GM12873 (cell line): ENCODE measurements around the gene MSANTD2.

Experiments
- TF ChIP-seq, protein P1 (sequence below): IDR thresholded peaks from 2 replicates; pipeline ENCODE4 v1.5.1; 2012; ENCODE audit warnings: low read depth, mild to moderate bottlenecking, moderate library complexity, low read length, control low read depth; ENCODE audit not compliant: insufficient read depth; ENCODE audit errors: missing control alignments

MSANTD2 gene

GRCh38 chr11:124801636-124802312 is 1.6 kb upstream of the MSANTD2 start:
- TF ChIP-seq, protein P1, sequence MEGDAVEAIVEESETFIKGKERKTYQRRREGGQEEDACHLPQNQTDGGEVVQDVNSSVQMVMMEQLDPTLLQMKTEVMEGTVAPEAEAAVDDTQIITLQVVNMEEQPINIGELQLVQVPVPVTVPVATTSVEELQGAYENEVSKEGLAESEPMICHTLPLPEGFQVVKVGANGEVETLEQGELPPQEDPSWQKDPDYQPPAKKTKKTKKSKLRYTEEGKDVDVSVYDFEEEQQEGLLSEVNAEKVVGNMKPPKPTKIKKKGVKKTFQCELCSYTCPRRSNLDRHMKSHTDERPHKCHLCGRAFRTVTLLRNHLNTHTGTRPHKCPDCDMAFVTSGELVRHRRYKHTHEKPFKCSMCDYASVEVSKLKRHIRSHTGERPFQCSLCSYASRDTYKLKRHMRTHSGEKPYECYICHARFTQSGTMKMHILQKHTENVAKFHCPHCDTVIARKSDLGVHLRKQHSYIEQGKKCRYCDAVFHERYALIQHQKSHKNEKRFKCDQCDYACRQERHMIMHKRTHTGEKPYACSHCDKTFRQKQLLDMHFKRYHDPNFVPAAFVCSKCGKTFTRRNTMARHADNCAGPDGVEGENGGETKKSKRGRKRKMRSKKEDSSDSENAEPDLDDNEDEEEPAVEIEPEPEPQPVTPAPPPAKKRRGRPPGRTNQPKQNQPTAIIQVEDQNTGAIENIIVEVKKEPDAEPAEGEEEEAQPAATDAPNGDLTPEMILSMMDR, result no peak

DNA sequence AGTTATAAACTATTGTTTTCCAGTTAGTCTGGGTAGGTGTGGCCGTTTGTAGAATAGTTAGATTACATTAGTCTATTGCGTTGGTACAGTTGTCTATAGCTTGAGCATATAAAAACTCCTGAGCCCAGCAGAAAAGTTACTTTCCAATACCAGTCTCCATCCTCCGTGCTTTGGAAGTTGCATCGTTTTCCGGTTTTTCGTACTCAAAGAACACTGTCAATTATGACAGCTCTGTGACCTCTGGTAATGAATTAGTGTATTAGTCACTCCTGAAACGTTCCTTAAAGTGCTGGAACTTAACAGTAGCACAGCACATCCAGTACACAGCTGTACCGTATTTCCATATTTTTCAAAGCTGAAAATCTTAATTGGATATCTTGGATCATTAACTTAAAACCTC is 808 bp upstream of the MSANTD2 start:
- TF ChIP-seq, protein P1, result no peak

GRCh38 chr11:124799348-124800225 is 619 bp downstream of the MSANTD2 start:
- TF ChIP-seq, protein P1, result peak; percentile 9

- TF ChIP-seq, protein P1, result no peak
Observed at GRCh38 chr11:124798991-124799347, 1.2 kb downstream of the MSANTD2 start.

GRCh38 chr11:124796312-124796711 is 3.9 kb downstream of the MSANTD2 start:
- TF ChIP-seq, protein P1, result no peak

- TF ChIP-seq, protein P1, result peak; percentile 70
Observed at GRCh38 chr11:124793466-124794278, 6.5 kb downstream of the MSANTD2 start.
